HL-60 (cell line): ENCODE data around the gene PSMD8.

Source experiments
- GABPA ChIP-seq: IDR thresholded peaks from 2 replicates; pipeline ENCODE4 v1.6.1; 2012; ENCODE audit warnings: low read depth
- POLR2AphosphoS5 ChIP-seq: IDR thresholded peaks from 2 replicates; pipeline ENCODE4 v1.6.1; 2012; ENCODE audit warnings: low read depth
- TF ChIP-seq, protein P1 (sequence below): IDR thresholded peaks from one replicate; pipeline ENCODE4 v1.5.1; 2011; ENCODE audit warnings: low read length, control low read depth, inconsistent platforms; ENCODE audit not compliant: insufficient read depth
- TF ChIP-seq, protein P2 (sequence below): IDR thresholded peaks from 2 replicates; pipeline ENCODE4 v1.6.1; 2012; ENCODE audit warnings: low read depth; ENCODE audit not compliant: insufficient replicate concordance

DNA sequence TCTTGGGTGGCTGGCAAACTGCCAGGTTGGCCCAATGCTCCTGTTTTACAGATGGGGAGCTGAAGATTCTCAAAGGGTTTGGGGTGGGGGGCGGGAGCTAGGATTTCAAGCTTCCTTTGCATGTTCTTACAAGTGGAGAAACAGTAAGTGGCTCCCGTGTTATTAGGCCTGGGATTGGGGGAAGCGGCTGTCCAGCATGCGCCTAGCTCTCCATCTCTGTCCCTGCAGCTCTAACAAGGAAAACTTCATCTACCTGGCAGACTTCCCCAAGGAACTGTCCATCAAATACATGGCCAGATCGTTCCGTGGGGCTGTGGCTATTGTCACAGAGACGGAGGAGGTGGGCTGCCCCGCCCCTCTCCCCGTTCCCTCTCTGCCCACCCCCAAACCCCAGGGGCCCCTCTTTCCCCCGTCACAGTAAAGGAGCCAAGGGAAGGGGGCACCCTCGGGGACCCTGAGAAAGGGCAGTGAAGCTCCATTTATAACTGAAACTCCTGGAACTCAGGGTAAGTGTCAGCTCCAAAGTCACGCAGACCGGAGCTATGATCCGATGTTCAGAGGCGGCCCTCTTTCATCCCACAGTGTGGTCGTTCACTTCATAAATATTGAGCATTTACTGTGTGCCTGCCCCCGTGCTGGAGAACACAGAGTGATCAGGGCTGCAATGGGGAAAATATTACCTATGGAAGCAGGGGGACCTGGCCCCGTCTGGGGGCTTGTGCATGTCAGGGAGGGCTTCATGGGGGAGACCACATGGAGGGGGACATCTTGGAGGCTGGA, 14.9 kb upstream of the PSMD8 start:
- TF ChIP-seq, protein P1, sequence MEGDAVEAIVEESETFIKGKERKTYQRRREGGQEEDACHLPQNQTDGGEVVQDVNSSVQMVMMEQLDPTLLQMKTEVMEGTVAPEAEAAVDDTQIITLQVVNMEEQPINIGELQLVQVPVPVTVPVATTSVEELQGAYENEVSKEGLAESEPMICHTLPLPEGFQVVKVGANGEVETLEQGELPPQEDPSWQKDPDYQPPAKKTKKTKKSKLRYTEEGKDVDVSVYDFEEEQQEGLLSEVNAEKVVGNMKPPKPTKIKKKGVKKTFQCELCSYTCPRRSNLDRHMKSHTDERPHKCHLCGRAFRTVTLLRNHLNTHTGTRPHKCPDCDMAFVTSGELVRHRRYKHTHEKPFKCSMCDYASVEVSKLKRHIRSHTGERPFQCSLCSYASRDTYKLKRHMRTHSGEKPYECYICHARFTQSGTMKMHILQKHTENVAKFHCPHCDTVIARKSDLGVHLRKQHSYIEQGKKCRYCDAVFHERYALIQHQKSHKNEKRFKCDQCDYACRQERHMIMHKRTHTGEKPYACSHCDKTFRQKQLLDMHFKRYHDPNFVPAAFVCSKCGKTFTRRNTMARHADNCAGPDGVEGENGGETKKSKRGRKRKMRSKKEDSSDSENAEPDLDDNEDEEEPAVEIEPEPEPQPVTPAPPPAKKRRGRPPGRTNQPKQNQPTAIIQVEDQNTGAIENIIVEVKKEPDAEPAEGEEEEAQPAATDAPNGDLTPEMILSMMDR, result no peak
- TF ChIP-seq GABPA, result no peak
- TF ChIP-seq, protein P2, sequence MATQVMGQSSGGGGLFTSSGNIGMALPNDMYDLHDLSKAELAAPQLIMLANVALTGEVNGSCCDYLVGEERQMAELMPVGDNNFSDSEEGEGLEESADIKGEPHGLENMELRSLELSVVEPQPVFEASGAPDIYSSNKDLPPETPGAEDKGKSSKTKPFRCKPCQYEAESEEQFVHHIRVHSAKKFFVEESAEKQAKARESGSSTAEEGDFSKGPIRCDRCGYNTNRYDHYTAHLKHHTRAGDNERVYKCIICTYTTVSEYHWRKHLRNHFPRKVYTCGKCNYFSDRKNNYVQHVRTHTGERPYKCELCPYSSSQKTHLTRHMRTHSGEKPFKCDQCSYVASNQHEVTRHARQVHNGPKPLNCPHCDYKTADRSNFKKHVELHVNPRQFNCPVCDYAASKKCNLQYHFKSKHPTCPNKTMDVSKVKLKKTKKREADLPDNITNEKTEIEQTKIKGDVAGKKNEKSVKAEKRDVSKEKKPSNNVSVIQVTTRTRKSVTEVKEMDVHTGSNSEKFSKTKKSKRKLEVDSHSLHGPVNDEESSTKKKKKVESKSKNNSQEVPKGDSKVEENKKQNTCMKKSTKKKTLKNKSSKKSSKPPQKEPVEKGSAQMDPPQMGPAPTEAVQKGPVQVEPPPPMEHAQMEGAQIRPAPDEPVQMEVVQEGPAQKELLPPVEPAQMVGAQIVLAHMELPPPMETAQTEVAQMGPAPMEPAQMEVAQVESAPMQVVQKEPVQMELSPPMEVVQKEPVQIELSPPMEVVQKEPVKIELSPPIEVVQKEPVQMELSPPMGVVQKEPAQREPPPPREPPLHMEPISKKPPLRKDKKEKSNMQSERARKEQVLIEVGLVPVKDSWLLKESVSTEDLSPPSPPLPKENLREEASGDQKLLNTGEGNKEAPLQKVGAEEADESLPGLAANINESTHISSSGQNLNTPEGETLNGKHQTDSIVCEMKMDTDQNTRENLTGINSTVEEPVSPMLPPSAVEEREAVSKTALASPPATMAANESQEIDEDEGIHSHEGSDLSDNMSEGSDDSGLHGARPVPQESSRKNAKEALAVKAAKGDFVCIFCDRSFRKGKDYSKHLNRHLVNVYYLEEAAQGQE, result no peak
- no peak for TF ChIP-seq POLR2AphosphoS5
